Activated naive CD8-positive, alpha-beta T cell treated with anti-CD3 and anti-CD28 coated beads, Interleukin-2, amount 10 ng/mL, durations not matched to agents 7 days and 5 days (primary cell): ENCODE data around the gene TP53TG5. TPM values are rescaled to one million over a fixed set of nuclear protein-coding genes. Genes with fewer than 3 reads are reported as not detected.
A peak's percentile ranks its signal among the peaks of the same experiment; 100 is the strongest.

ENCODE experiments used
- ATAC-seq: fragments of 150-1000 bp; cut with Tn5 transposase; one replicate; pipeline ENCODE4 v1.10.0; 2021; ENCODE audit warnings: low read depth, moderate library complexity
- POLR2A ChIA-PET: fragments of 350-600 bp; sonication (Branson Sonifier 250); formaldehyde crosslinking; loops from one replicate; lab custom pipeline; 2021; ENCODE audit warnings: antibody characterized with exemption; lab: Charles Lee
- DNase-seq: peaks from one replicate; pipeline ENCODE4 v3.0.0; 2021
- H3K27ac Mint-ChIP-seq: one replicate; pipeline ENCODE4 v1.8.0; 2022; ENCODE audit warnings: mild to moderate bottlenecking, mixed read lengths
- H3K27me3 Mint-ChIP-seq: one replicate; pipeline ENCODE4 v1.8.0; 2022; ENCODE audit warnings: mild to moderate bottlenecking, moderate library complexity, mixed read lengths
- H3K36me3 Mint-ChIP-seq: one replicate; pipeline ENCODE4 v1.8.0; 2021; ENCODE audit warnings: mild to moderate bottlenecking, mixed read lengths
- H3K4me1 Mint-ChIP-seq: one replicate; pipeline ENCODE4 v1.8.0; 2021; ENCODE audit warnings: mixed read lengths
- H3K4me3 Mint-ChIP-seq: one replicate; pipeline ENCODE4 v1.8.0; 2022; ENCODE audit warnings: mild to moderate bottlenecking, moderate library complexity, mixed read lengths
- H3K9me3 Mint-ChIP-seq: one replicate; pipeline ENCODE4 v1.8.0; 2021; ENCODE audit warnings: mixed read lengths
- total RNA-seq, 2 experiments: library from RNA; stranded (reverse); gene quantifications; one replicate each; pipeline ENCODE4 v1.2.3, GENCODE V29; 2021

Gene TP53TG5
- total RNA-seq, 2 experiments from 2014 or later = not detected

DNA sequence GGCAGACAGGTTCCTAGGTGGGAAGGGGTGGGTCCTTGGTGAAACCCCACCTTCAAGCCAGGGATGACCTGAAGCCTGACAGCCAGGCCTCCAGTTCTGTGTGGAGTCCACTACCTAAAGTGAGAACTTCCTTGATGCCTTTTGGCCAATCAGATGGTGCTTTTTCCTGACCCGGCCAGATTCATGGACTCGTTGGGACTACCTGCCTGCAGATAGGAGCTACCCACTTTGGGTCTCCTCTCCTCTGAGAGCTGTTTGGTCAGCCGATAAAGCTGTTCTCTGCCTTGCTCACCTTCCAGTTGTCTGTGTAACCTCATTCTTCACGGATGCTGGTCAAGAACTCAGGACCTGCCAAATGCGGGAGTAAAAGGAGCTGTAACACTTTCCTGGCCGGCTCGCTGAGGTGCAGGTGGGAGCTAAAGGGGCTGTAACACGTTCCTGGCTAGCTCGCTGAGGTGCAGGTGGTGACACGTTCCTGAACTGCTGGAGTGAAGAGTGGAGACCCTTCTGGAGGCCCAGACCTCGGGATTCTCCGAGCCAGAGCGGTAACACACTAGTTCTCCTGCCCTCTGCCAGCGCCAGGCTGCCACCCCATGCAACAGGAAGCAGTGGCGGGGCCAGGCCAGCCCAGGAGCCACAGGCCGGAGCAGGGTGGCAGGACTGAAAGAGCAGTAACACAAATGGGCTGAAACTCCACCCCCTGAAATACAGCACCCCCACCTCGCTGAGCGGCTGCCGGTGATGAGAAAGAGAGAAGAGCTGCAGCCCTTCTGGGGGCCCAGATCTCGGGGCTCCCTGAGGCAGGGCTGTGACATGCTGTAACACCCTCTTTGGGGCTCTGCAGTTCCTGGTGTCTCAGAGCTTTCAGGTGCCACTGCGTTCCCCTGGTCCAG is 16.3 kb upstream of the TP53TG5 start:
- H3K36me3 Mint-ChIP-seq = peaks cover 2% of the 10 kb centered on the region
- no peak for DNase-seq
- no peaks in the 10 kb centered on the region for H3K4me1 Mint-ChIP-seq
- H3K9me3 Mint-ChIP-seq = peaks cover 3% of the 10 kb centered on the region
- no peak overlapping the region for H3K27ac Mint-ChIP-seq
- peaks cover 4% of the 10 kb centered on the region for H3K27me3 Mint-ChIP-seq
- no peak for ATAC-seq
- H3K4me3 Mint-ChIP-seq = no peak overlapping the region
- POLR2A ChIA-PET = interaction anchor here (1.0 kb wide), 1 partner anchor 21 kb away, joined by 3 read pairs; no protein-coding TSS in a partner anchor

- Mint-ChIP-seq H3K4me1 (no peaks in the 10 kb centered on the region), H3K27me3 (peaks cover 4% of the 10 kb centered on the region)
- POLR2A ChIA-PET = no interaction called here
Measured at GRCh38 chr20:45392733-45393132, 14.6 kb upstream of the TP53TG5 start.

DNA sequence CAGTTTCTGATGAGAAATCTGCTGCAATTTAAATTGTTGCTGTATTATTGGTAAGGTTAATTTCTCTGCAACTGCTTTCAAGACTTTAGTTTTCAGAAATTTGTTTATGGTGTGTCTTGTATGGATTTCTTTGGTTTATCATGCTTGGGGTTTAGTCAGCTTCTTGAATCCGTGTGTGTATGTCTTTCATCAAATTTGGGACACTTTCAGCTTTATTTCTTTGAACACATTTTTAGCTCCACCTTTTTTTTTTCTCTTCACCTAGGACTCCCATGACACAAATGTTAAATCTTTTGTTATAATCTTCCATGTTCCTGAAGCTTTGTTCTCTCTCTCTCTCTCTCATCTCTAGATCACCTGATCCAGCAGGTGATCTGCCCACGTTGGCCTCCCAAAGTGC is 13.4 kb upstream of the TP53TG5 start:
- peaks cover 6% of the 10 kb centered on the region for H3K9me3 Mint-ChIP-seq
- H3K27me3 Mint-ChIP-seq = peaks cover 6% of the 10 kb centered on the region
- ATAC-seq = no peak
- H3K4me1 Mint-ChIP-seq = no peaks in the 10 kb centered on the region
- H3K36me3 Mint-ChIP-seq = peaks cover 7% of the 10 kb centered on the region
- no peak overlapping the region for H3K4me3 Mint-ChIP-seq
- DNase-seq = no peak
- no peak overlapping the region for H3K27ac Mint-ChIP-seq
- POLR2A ChIA-PET = interaction anchor here (1.3 kb wide), 1 partner anchor 24 kb away, joined by 3 read pairs; the partner anchor contains the start of gene PIGT

More at GRCh38 chr20:45392733-45393132, 14.6 kb upstream of the TP53TG5 start:
- ATAC-seq = no peak
- DNase-seq = no peak
- Mint-ChIP-seq H3K36me3 (peaks cover 3% of the 10 kb centered on the region), H3K27ac (no peak overlapping the region), H3K9me3 (no peaks in the 10 kb centered on the region), H3K4me3 (no peak overlapping the region)

GRCh38 chr20:45390931-45391330 is 12.8 kb upstream of the TP53TG5 start:
- POLR2A ChIA-PET = interaction anchor here (1.3 kb wide), 1 partner anchor 25 kb away, joined by 3 read pairs; the partner anchor contains the start of gene PIGT
- DNase-seq = no peak
- H3K27ac Mint-ChIP-seq = no peak overlapping the region
- peaks cover 6% of the 10 kb centered on the region for H3K9me3 Mint-ChIP-seq
- ATAC-seq = no peak
- H3K4me1 Mint-ChIP-seq = no peaks in the 10 kb centered on the region
- H3K36me3 Mint-ChIP-seq = peaks cover 7% of the 10 kb centered on the region
- H3K4me3 Mint-ChIP-seq = no peak overlapping the region
- peaks cover 6% of the 10 kb centered on the region for H3K27me3 Mint-ChIP-seq

DNA sequence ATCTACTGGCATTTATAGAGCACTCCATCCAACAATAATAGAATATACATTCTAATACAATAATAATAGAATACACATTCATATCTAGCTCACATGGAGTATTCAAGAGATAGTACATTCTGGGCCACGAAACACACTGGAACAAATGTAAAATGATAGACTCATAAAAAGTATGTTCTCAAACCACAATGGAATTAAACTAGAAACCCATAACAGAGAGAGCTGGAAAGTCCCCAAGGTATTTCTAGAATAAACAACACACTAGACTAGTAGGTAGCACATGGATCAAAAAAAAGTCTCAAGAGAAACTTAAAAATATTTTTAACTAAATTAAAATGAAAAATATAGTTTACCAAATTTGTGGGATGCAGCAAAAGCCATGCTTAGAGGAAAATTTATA is 9.1 kb upstream of the TP53TG5 start:
- H3K36me3 Mint-ChIP-seq = peaks cover 7% of the 10 kb centered on the region
- H3K4me1 Mint-ChIP-seq = no peaks in the 10 kb centered on the region
- H3K27ac Mint-ChIP-seq = no peak overlapping the region
- POLR2A ChIA-PET = no interaction called here
- DNase-seq (no peak), ATAC-seq (no peak)
- no peak overlapping the region for H3K4me3 Mint-ChIP-seq
- peaks cover 6% of the 10 kb centered on the region for H3K27me3 Mint-ChIP-seq
- peaks cover 6% of the 10 kb centered on the region for H3K9me3 Mint-ChIP-seq

DNA sequence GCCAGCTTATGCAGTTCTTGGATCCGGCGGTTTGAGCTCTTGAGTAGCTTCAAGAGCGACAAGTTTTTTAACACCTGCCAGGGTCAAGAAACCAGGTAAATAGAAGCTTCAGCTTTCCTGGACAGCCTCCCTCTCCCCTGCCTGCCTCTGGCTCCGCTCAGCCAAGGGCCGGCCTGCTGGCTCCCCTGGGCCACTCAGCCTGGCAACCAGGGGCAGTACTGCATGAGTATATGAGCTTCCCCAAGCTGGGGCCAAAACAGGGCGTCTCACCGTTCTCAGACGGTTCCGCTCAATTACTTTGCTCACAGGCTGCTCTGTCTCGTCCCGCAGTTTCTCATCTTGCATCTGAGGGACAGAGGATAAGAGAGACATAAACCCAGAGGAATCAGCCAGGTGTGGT is 856 bp downstream of the TP53TG5 start:
- Mint-ChIP-seq H3K27me3 (no peaks in the 10 kb centered on the region), H3K4me3 (no peak overlapping the region), H3K27ac (no peak overlapping the region), H3K36me3 (peaks cover 4% of the 10 kb centered on the region), H3K9me3 (no peaks in the 10 kb centered on the region), H3K4me1 (peaks cover 16% of the 10 kb centered on the region)
- POLR2A ChIA-PET = no interaction called here
- ATAC-seq (no peak), DNase-seq (no peak)

- peak overlapping the region; percentile 54 for H3K27ac Mint-ChIP-seq
- DNase-seq = no peak
- H3K36me3 Mint-ChIP-seq = peaks cover 4% of the 10 kb centered on the region
- H3K27me3 Mint-ChIP-seq = no peaks in the 10 kb centered on the region
- no peak overlapping the region for H3K4me3 Mint-ChIP-seq
- H3K9me3 Mint-ChIP-seq = no peaks in the 10 kb centered on the region
- H3K4me1 Mint-ChIP-seq = peaks cover 17% of the 10 kb centered on the region
- POLR2A ChIA-PET = interaction anchor here (1.2 to 5.0 kb wide), 5 partner anchors 32 to 62 kb away, joined by 3 to 31 read pairs (median 3); no protein-coding TSS in a partner anchor
- no peak for ATAC-seq
Measured at GRCh38 chr20:45374966-45375365, 3.2 kb downstream of the TP53TG5 start.

GRCh38 chr20:45374101-45374467 is 4.0 kb downstream of the TP53TG5 start:
- Mint-ChIP-seq H3K4me3 (peak overlapping the region; percentile 86), H3K9me3 (no peaks in the 10 kb centered on the region), H3K27me3 (no peaks in the 10 kb centered on the region), H3K36me3 (peaks cover 1% of the 10 kb centered on the region), H3K27ac (peak overlapping the region; percentile 96), H3K4me1 (peaks cover 17% of the 10 kb centered on the region)
- no peak for ATAC-seq
- DNase-seq = no peak
- POLR2A ChIA-PET = interaction anchor here (0.7 to 5.0 kb wide), 11 partner anchors 10 to 397 kb away, joined by 3 to 49 read pairs (median 6); partner anchors contain the start of genes PIGT and SYS1

- Mint-ChIP-seq H3K9me3 (no peaks in the 10 kb centered on the region), H3K27me3 (no peaks in the 10 kb centered on the region), H3K36me3 (peaks cover 3% of the 10 kb centered on the region), H3K4me3 (peak overlapping the region; percentile 86), H3K4me1 (peaks cover 21% of the 10 kb centered on the region), H3K27ac (peak overlapping the region; percentile 96)
- POLR2A ChIA-PET = interaction anchor here (0.6 to 5.0 kb wide), 14 partner anchors 9 to 398 kb away, joined by 3 to 49 read pairs (median 4); partner anchors contain the start of genes PIGT, SDC4 and SYS1
- ATAC-seq = peak; percentile 89
- peak; percentile 89 for DNase-seq
Measured at GRCh38 chr20:45373353-45374100, 4.6 kb downstream of the TP53TG5 start.

GRCh38 chr20:45372646-45373352 is 5.3 kb downstream of the TP53TG5 start:
- no peak for ATAC-seq
- H3K36me3 Mint-ChIP-seq = peaks cover 7% of the 10 kb centered on the region
- no peaks in the 10 kb centered on the region for H3K9me3 Mint-ChIP-seq
- POLR2A ChIA-PET = interaction anchor here (0.5 to 5.0 kb wide), 11 partner anchors 9 to 77 kb away, joined by 3 to 49 read pairs (median 6); partner anchors contain the start of genes PIGT, SDC4 and SYS1
- no peaks in the 10 kb centered on the region for H3K27me3 Mint-ChIP-seq
- peak overlapping the region; percentile 86 for H3K4me3 Mint-ChIP-seq
- peak overlapping the region; percentile 96 for H3K27ac Mint-ChIP-seq
- H3K4me1 Mint-ChIP-seq = peaks cover 28% of the 10 kb centered on the region
- DNase-seq = no peak

DNA sequence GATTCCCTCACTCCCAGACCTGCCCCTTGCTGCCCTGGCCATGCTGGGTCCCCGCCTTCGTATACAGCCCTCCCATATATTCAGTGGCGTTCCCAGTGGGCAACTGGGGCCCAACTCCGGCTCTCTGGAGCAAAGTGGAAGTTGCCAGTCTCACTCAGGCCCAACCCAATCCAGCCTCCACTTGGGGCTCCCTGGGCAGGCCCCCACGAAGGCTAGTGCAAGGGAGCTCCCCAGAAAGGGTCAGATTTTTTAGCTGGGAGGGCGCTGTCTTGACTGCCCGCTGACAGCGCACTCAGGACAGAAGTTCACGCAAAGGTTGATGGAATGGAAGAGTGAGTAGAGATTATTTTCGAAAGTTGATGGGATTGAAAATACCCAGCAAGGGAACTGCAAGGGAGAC is 5.9 kb downstream of the TP53TG5 start:
- Mint-ChIP-seq H3K9me3 (no peaks in the 10 kb centered on the region), H3K4me1 (peaks cover 29% of the 10 kb centered on the region), H3K27me3 (no peaks in the 10 kb centered on the region), H3K36me3 (peaks cover 7% of the 10 kb centered on the region), H3K27ac (peak overlapping the region; percentile 71), H3K4me3 (peak overlapping the region; percentile 56)
- no peak for DNase-seq
- POLR2A ChIA-PET = interaction anchor here (0.5 to 5.0 kb wide), 3 partner anchors 8 to 57 kb away, joined by 3 to 49 read pairs (median 23); partner anchors contain the start of gene SYS1
- ATAC-seq = no peak

DNA sequence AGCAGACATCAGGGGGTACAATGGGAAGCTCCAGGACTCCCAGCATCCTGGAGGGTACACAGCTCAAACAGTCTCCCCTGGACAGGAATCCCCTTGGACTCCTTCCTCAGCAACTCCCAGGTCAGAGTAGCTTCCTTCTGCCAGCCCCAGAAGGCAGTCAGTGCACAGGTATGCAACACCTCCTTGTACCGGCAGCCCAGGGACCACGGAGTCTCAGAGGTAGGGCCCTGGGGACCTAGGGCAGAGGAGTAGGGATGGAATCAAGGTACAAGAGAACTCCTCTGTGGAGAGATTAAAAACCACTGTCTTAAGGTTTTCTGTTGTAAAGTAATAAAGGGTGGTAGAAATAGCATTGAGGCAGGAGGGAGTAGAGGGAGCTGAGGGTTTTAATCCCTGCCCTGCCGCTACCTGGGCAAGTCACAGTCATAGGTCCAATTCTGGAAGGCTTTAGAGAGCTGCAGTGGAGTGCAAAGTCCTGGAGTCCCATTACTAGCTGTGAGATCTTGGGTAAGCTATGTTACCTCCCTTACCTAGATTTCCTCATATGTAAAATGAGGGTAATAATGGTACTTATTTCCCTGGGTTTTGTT is 7.5 kb downstream of the TP53TG5 start:
- POLR2A ChIA-PET = interaction anchor here (0.5 to 1.3 kb wide), 2 partner anchors 13 to 400 kb away, joined by 3 to 5 read pairs; no protein-coding TSS in a partner anchor
- Mint-ChIP-seq H3K4me1 (peaks cover 35% of the 10 kb centered on the region), H3K36me3 (peaks cover 12% of the 10 kb centered on the region)

More for the DNA sequence above, 7.5 kb downstream of the TP53TG5 start:
- Mint-ChIP-seq H3K9me3 (no peaks in the 10 kb centered on the region), H3K27ac (peak overlapping the region; percentile 24), H3K4me3 (no peak overlapping the region), H3K27me3 (no peaks in the 10 kb centered on the region)
- DNase-seq (no peak), ATAC-seq (no peak)
